Measurements from ENCODE around the gene QSOX2.

The QSOX2 gene

DNA sequence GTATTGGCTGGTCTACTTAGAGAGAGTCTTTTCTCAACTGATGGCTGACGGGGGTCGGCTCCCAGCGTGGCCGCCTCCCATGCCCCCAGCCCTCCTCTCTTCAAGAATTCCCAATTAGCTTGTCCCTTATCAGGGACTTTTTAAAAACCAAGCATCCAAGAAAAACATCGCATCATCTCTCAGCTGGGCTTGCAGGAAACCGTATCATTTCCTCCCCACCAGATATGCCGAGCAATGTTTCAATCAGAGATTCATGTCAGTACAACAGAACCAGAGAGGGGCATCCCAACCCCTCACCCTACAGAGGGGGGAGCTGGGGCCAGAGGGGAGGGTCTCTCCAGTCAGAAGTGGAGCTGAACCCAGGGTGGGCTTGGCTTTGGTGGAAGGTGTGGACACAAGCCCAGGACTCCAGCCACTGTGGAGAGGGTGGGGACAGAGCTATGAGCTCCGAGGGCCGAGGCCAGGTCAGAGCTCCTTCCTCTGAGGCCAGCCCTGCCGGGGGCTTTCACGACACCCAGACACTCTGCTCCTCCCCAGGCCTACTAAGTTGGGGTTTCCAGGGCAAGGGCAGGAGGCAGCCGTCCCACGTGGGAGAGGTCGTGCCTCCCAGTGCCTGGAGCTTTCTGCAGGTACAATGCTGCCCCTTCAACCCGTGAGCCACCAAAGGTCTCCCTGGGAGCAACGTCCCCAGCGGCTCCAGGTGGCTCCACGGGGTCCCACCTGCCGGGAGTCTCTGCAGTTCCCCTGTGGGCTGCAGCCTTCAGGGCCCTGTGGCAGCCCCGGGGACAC, 87.9 kb downstream of the QSOX2 start:
- TF ChIP-seq, protein P1, sequence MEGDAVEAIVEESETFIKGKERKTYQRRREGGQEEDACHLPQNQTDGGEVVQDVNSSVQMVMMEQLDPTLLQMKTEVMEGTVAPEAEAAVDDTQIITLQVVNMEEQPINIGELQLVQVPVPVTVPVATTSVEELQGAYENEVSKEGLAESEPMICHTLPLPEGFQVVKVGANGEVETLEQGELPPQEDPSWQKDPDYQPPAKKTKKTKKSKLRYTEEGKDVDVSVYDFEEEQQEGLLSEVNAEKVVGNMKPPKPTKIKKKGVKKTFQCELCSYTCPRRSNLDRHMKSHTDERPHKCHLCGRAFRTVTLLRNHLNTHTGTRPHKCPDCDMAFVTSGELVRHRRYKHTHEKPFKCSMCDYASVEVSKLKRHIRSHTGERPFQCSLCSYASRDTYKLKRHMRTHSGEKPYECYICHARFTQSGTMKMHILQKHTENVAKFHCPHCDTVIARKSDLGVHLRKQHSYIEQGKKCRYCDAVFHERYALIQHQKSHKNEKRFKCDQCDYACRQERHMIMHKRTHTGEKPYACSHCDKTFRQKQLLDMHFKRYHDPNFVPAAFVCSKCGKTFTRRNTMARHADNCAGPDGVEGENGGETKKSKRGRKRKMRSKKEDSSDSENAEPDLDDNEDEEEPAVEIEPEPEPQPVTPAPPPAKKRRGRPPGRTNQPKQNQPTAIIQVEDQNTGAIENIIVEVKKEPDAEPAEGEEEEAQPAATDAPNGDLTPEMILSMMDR (IDR thresholded peaks at IDR 0.05; ENCODE audit: insufficient read depth, low read depth, low read length, missing control alignments), result no peak
- no peak for DNase-seq (ENCODE audit: low read depth)

More for the DNA sequence above, 87.9 kb downstream of the QSOX2 start:
- H3K4me3 ChIP-seq (ENCODE audit: low read length), result no peak overlapping the region
